ENCODE measurements around the gene TFIP11. TPM values are rescaled to one million over a fixed set of nuclear protein-coding genes. Genes with fewer than 3 reads are reported as not detected.

Gene TFIP11
- total and polyA plus RNA-seq, 4 donors: 14.3 to 31.7 (median 24.6) TPM

DNA sequence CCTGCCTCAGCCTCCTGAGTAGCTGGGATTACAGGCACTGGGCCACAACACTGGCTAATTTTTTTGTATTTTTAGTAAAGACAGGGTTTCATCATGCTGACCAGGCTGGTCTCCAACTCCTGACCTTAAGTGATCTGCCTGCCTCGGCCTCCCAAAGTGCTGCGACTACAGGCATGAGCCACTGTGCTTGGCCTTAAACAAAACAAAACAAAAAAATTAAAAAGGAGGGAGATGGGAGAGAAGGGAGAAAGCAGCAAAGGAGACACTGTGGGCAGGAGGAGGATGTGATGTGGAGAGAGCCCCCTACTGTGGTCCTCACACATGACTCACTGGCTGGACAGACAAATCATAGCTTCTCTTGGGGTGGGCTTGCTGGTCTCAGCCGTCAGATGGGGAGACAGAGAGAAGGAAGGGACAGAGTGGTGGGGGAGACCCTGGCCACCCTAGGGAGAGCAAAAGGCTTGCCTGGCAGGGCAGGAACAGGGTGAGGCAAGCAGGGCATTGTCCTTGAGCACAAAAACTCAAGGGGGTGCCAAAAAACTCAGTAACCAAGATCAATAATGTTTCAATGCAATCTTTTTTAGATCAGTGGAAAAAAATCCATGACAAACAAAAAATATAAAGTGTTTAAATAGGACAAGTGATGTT is 46.1 kb upstream of the TFIP11 start:
- no peak overlapping the region for H3K4me3 ChIP-seq (ENCODE audit: low read depth in 1 of 3, low read length in 3 of 3)

More for the DNA sequence above, 46.1 kb upstream of the TFIP11 start:
- Histone ChIP-seq H3K27ac (ENCODE audit: low read depth in 1 of 2, low read length in 2 of 2) (peak overlapping the region; percentile 84 to 92), H3K27me3 (ENCODE audit: control insufficient read depth in 4 of 4, insufficient read depth in 4 of 4, low read length in 3 of 4) (no peaks in the 10 kb centered on the region), H3K36me3 (ENCODE audit: control insufficient read depth in 4 of 4, insufficient read depth in 3 of 4, low read depth in 1 of 4, low read length in 3 of 4) (no peaks in the 10 kb centered on the region), H3K9me3 (ENCODE audit: control insufficient read depth in 4 of 4, low read length in 3 of 4) (no peaks in the 10 kb centered on the region), H3K4me1 (ENCODE audit: control insufficient read depth in 4 of 4, insufficient read depth in 4 of 4, low read length in 3 of 4) (peaks cover 21 to 87% (median 77%) of the 10 kb centered on the region in 4 donors), H3K9ac (ENCODE audit: low read depth in 1 of 2, low read length in 2 of 2) (peak overlapping the region; percentile 5 to 21)
- TF ChIP-seq, protein P1, sequence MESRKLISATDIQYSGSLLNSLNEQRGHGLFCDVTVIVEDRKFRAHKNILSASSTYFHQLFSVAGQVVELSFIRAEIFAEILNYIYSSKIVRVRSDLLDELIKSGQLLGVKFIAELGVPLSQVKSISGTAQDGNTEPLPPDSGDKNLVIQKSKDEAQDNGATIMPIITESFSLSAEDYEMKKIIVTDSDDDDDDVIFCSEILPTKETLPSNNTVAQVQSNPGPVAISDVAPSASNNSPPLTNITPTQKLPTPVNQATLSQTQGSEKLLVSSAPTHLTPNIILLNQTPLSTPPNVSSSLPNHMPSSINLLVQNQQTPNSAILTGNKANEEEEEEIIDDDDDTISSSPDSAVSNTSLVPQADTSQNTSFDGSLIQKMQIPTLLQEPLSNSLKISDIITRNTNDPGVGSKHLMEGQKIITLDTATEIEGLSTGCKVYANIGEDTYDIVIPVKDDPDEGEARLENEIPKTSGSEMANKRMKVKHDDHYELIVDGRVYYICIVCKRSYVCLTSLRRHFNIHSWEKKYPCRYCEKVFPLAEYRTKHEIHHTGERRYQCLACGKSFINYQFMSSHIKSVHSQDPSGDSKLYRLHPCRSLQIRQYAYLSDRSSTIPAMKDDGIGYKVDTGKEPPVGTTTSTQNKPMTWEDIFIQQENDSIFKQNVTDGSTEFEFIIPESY (IDR thresholded peaks at IDR 0.05): no peak
- TF ChIP-seq, protein P2, sequence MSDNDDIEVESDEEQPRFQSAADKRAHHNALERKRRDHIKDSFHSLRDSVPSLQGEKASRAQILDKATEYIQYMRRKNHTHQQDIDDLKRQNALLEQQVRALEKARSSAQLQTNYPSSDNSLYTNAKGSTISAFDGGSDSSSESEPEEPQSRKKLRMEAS (IDR thresholded peaks at IDR 0.05): no peak
- TF ChIP-seq YY1 (IDR thresholded peaks at IDR 0.05) (no peak), FOXA2 (IDR thresholded peaks at IDR 0.05) (no peak), SP1 (IDR thresholded peaks at IDR 0.05) (peak; percentile 58), TAF1 (conservative IDR thresholded peaks at IDR 0.05) (no peak), RAD21 (IDR thresholded peaks at IDR 0.05) (no peak), EGR1 (IDR thresholded peaks at IDR 0.05; ENCODE audit: low read depth in 2 of 2) (peak in 1 of 2 donors; percentile 22), HNF4G (IDR thresholded peaks at IDR 0.05) (no peak), FOXA1 (IDR thresholded peaks at IDR 0.05) (no peak), HNF4A (conservative IDR thresholded peaks at IDR 0.05) (peak; percentile 11 to 33), NR2F2 (IDR thresholded peaks at IDR 0.05) (no peak), JUND (IDR thresholded peaks at IDR 0.05) (peak in 1 of 2 donors; percentile 29), GABPA (IDR thresholded peaks at IDR 0.05 in 1 of 2, conservative IDR thresholded peaks at IDR 0.05 in 1 of 2) (no peak), RXRA (IDR thresholded peaks at IDR 0.05) (peak; percentile 38 to 68)
- TF ChIP-seq, protein P3, sequence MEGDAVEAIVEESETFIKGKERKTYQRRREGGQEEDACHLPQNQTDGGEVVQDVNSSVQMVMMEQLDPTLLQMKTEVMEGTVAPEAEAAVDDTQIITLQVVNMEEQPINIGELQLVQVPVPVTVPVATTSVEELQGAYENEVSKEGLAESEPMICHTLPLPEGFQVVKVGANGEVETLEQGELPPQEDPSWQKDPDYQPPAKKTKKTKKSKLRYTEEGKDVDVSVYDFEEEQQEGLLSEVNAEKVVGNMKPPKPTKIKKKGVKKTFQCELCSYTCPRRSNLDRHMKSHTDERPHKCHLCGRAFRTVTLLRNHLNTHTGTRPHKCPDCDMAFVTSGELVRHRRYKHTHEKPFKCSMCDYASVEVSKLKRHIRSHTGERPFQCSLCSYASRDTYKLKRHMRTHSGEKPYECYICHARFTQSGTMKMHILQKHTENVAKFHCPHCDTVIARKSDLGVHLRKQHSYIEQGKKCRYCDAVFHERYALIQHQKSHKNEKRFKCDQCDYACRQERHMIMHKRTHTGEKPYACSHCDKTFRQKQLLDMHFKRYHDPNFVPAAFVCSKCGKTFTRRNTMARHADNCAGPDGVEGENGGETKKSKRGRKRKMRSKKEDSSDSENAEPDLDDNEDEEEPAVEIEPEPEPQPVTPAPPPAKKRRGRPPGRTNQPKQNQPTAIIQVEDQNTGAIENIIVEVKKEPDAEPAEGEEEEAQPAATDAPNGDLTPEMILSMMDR (IDR thresholded peaks at IDR 0.05; ENCODE audit: low read depth, low read length, missing input control): no peak
- TF ChIP-seq, protein P4, sequence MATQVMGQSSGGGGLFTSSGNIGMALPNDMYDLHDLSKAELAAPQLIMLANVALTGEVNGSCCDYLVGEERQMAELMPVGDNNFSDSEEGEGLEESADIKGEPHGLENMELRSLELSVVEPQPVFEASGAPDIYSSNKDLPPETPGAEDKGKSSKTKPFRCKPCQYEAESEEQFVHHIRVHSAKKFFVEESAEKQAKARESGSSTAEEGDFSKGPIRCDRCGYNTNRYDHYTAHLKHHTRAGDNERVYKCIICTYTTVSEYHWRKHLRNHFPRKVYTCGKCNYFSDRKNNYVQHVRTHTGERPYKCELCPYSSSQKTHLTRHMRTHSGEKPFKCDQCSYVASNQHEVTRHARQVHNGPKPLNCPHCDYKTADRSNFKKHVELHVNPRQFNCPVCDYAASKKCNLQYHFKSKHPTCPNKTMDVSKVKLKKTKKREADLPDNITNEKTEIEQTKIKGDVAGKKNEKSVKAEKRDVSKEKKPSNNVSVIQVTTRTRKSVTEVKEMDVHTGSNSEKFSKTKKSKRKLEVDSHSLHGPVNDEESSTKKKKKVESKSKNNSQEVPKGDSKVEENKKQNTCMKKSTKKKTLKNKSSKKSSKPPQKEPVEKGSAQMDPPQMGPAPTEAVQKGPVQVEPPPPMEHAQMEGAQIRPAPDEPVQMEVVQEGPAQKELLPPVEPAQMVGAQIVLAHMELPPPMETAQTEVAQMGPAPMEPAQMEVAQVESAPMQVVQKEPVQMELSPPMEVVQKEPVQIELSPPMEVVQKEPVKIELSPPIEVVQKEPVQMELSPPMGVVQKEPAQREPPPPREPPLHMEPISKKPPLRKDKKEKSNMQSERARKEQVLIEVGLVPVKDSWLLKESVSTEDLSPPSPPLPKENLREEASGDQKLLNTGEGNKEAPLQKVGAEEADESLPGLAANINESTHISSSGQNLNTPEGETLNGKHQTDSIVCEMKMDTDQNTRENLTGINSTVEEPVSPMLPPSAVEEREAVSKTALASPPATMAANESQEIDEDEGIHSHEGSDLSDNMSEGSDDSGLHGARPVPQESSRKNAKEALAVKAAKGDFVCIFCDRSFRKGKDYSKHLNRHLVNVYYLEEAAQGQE (IDR thresholded peaks at IDR 0.05): no peak
- TF ChIP-seq, protein P5, sequence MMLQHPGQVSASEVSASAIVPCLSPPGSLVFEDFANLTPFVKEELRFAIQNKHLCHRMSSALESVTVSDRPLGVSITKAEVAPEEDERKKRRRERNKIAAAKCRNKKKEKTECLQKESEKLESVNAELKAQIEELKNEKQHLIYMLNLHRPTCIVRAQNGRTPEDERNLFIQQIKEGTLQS (IDR thresholded peaks at IDR 0.05): no peak
- WGBS: 25% methylated on average over 3 of the region's 3 CpGs
- no peak for DNase-seq (ENCODE audit: low spot score)

Data from liver (tissue), 9 donors.